GM23338 (cell line): Measurements from ENCODE around the gene HS3ST6. TPM values are rescaled to one million over a fixed set of nuclear protein-coding genes. Genes with fewer than 3 reads are reported as not detected.

Source experiments
- ATAC-seq: fragments of 200-7000 bp; cut with Tn5 transposase; 3 replicates; pipeline ENCODE4 v1.9.1; 2020
- DNase-seq: peaks from one replicate; pipeline ENCODE4 v3.0.0-alpha.2; 2015; ENCODE audit warnings: low spot score
- H2AFZ ChIP-seq: fragments of 200-600 bp; sonication (generic); 2 replicates; pipeline ENCODE4 v1.8.0; 2016; ENCODE audit warnings: antibody characterized with exemption, mild to moderate bottlenecking, moderate library complexity
- H3F3A ChIP-seq: fragments of 200-600 bp; sonication (generic); replicated peaks from 2 replicates; pipeline ENCODE4 v1.8.0; 2017; ENCODE audit warnings: antibody characterized with exemption, mixed run types, low read depth
- H3K27ac ChIP-seq: fragments of 200-600 bp; sonication (generic); 2 replicates; pipeline ENCODE4 v1.6.1; 2016; ENCODE audit warnings: low read depth
- H3K27me3 ChIP-seq: fragments of 200-600 bp; sonication (generic); 2 replicates; pipeline ENCODE4 v1.8.0; 2016; ENCODE audit warnings: mild to moderate bottlenecking, mixed run types, moderate library complexity; ENCODE audit not compliant: insufficient read depth
- H3K36me3 ChIP-seq: fragments of 200-600 bp; sonication (generic); 2 replicates; pipeline ENCODE4 v1.8.0; 2016; ENCODE audit warnings: mild to moderate bottlenecking; ENCODE audit not compliant: insufficient read depth
- H3K4me1 ChIP-seq: fragments of 200-600 bp; sonication (generic); 2 replicates; pipeline ENCODE4 v1.8.0; 2016; ENCODE audit warnings: mild to moderate bottlenecking, moderate library complexity; ENCODE audit not compliant: insufficient read depth
- H3K4me2 ChIP-seq: fragments of 200-600 bp; sonication (generic); 2 replicates; pipeline ENCODE4 v1.7.1; 2017; ENCODE audit warnings: mixed run types
- H3K4me3 ChIP-seq: fragments of 200-600 bp; sonication (generic); 2 replicates; pipeline ENCODE4 v1.6.1; 2016; ENCODE audit warnings: mixed run types
- H3K79me2 ChIP-seq: fragments of 200-600 bp; sonication (generic); replicated peaks from 2 replicates; pipeline ENCODE4 v1.8.0; 2017; ENCODE audit warnings: mild to moderate bottlenecking; ENCODE audit not compliant: insufficient read depth
- H3K9me2 ChIP-seq: fragments of 200-600 bp; sonication (generic); 2 replicates; pipeline ENCODE4 v1.8.0; 2017; ENCODE audit not compliant: insufficient read depth
- H4K20me1 ChIP-seq: fragments of 200-600 bp; sonication (generic); replicated peaks from 2 replicates; pipeline ENCODE4 v1.8.0; 2017; ENCODE audit warnings: mild to moderate bottlenecking; ENCODE audit not compliant: insufficient read depth
- H3K27ac Mint-ChIP-seq: 2 replicates; pipeline ENCODE4 v1.8.0; 2020; ENCODE audit warnings: inconsistent platforms, mild to moderate bottlenecking, moderate library complexity, mixed read lengths
- H3K27me3 Mint-ChIP-seq: 3 replicates; pipeline ENCODE4 v1.8.0; 2022; ENCODE audit warnings: low read depth, mild to moderate bottlenecking, moderate library complexity, mixed read lengths, inconsistent platforms; ENCODE audit not compliant: insufficient read depth, poor library complexity
- H3K36me3 Mint-ChIP-seq: 3 replicates; pipeline ENCODE4 v1.8.0; 2021; ENCODE audit warnings: low read depth, mild to moderate bottlenecking, inconsistent platforms, moderate library complexity, mixed read lengths
- H3K4me1 Mint-ChIP-seq: 3 replicates; pipeline ENCODE4 v1.8.0; 2020; ENCODE audit warnings: mild to moderate bottlenecking, inconsistent platforms, mixed read lengths
- H3K4me3 Mint-ChIP-seq: 3 replicates; pipeline ENCODE4 v1.8.0; 2021; ENCODE audit warnings: moderate library complexity, mild to moderate bottlenecking, inconsistent platforms, mixed read lengths
- H3K9me3 Mint-ChIP-seq: 3 replicates; pipeline ENCODE4 v1.8.0; 2020; ENCODE audit warnings: moderate library complexity, mild to moderate bottlenecking, inconsistent platforms, mixed read lengths
- CREB1 ChIP-seq: fragments of 250-450 bp; sonication (Bioruptor Pico); IDR thresholded peaks from 2 replicates; pipeline ENCODE4 v1.5.0; 2020; ENCODE audit warnings: low read depth, mild to moderate bottlenecking, moderate library complexity
- CTCF ChIP-seq, 2 experiments: fragments of 200-600 bp in 1 of 2; sonication (generic) in 1 of 2; conservative IDR thresholded peaks; 2 replicates each; pipeline versions ENCODE4 v1.5.1 to v1.6.1; 2016 to 2017; ENCODE audit warnings: antibody characterized with exemption in 2 of 2, low read depth in 2 of 2, mild to moderate bottlenecking in 2 of 2, moderate library complexity in 1 of 2
- ETS1 ChIP-seq: IDR thresholded peaks from 2 replicates; pipeline ENCODE4 v1.6.1; 2016; ENCODE audit warnings: antibody characterized with exemption
- EZH2 ChIP-seq: fragments of 200-600 bp; sonication (generic); IDR thresholded peaks from one replicate; pipeline ENCODE4 v1.8.0; 2017; ENCODE audit warnings: antibody characterized with exemption, mild to moderate bottlenecking, low read depth; ENCODE audit not compliant: unreplicated experiment
- EZH2phosphoT487 ChIP-seq: fragments of 200-600 bp; sonication (generic); IDR thresholded peaks from one replicate; pipeline ENCODE4 v1.8.1; 2018; ENCODE audit warnings: antibody characterized with exemption; ENCODE audit not compliant: unreplicated experiment
- JUNB ChIP-seq: IDR thresholded peaks from one replicate; pipeline ENCODE4 v1.6.1; 2016; ENCODE audit warnings: antibody characterized with exemption; ENCODE audit not compliant: unreplicated experiment
- NANOG ChIP-seq: IDR thresholded peaks from 2 replicates; pipeline ENCODE4 v1.6.1; 2016; ENCODE audit warnings: antibody characterized with exemption, borderline replicate concordance
- POLR2AphosphoS5 ChIP-seq: IDR thresholded peaks from 2 replicates; pipeline ENCODE4 v1.6.1; 2016; ENCODE audit warnings: antibody characterized with exemption, low read depth
- REST ChIP-seq: IDR thresholded peaks from one replicate; pipeline ENCODE4 v1.6.1; 2018; ENCODE audit warnings: antibody characterized with exemption; ENCODE audit not compliant: unreplicated experiment
- STAT1 ChIP-seq: IDR thresholded peaks from one replicate; pipeline ENCODE4 v1.6.1; 2016; ENCODE audit warnings: antibody characterized with exemption; ENCODE audit not compliant: unreplicated experiment
- ZNF114 ChIP-seq: fragments of 250-450 bp; sonication (Bioruptor Pico); IDR thresholded peaks from 2 replicates; pipeline ENCODE4 v1.5.0; 2020; ENCODE audit warnings: mild to moderate bottlenecking, moderate library complexity
- ZNF331 ChIP-seq: fragments of 250-450 bp; sonication (Bioruptor Pico); IDR thresholded peaks from 2 replicates; pipeline ENCODE4 v1.5.0; 2020; ENCODE audit warnings: low read depth, mild to moderate bottlenecking, moderate library complexity
- ZNF462 ChIP-seq: fragments of 250-450 bp; sonication (Bioruptor Pico); IDR thresholded peaks from 2 replicates; pipeline ENCODE4 v1.5.0; 2020; ENCODE audit warnings: mild to moderate bottlenecking, moderate library complexity
- polyA plus RNA-seq: library from polyadenylated mRNA; unstranded; fragments of >200 nt; fragmentation: Nextera tagmentation; extraction: Ambion mirVana; gene quantifications from 2 replicates; pipeline ENCODE4 v1.2.1, GENCODE V29; 2016
- total RNA-seq: library from RNA; depleted of rRNA; stranded (reverse); fragments of >200 nt; shearing (Covaris generic); gene quantifications from 2 replicates; pipeline ENCODE4 v1.2.3, GENCODE V29; 2014

Gene HS3ST6
- total and polyA plus RNA-seq, 2 experiments from 2014 or later = 0.21 TPM; not detected in 1

GRCh38 chr16:1924095-1924494 is 5.9 kb upstream of the HS3ST6 start:
- Mint-ChIP-seq H3K4me3 (no peak overlapping the region), H3K9me3 (no peaks in the 10 kb centered on the region)
- peaks cover 52% of the 10 kb centered on the region for H3K27me3 ChIP-seq

More at GRCh38 chr16:1924095-1924494, 5.9 kb upstream of the HS3ST6 start:
- ATAC-seq (no peak), DNase-seq (no peak)
- Histone ChIP-seq H3K79me2 (no peaks in the 10 kb centered on the region), H3K9me2 (no peaks in the 10 kb centered on the region), H3K4me2 (peak overlapping the region; percentile 76), H3K36me3 (no peaks in the 10 kb centered on the region), H2AFZ (peak overlapping the region; percentile 90), H3K27ac (no peak overlapping the region), H4K20me1 (no peaks in the 10 kb centered on the region), H3K4me1 (peaks cover 16% of the 10 kb centered on the region), H3F3A (0 out of 2 replicates have a peak, but pooled peaks cover 6% of the 10 kb centered on the region), H3K4me3 (peak overlapping the region; percentile 55)
- Mint-ChIP-seq H3K4me1 (peaks cover 15% of the 10 kb centered on the region), H3K27me3 (peaks cover 63% of the 10 kb centered on the region), H3K27ac (no peak overlapping the region), H3K36me3 (no peaks in the 10 kb centered on the region; the same call in 2 of the 3 replicates)
- TF ChIP-seq STAT1 (no peak), REST (no peak), CTCF (conservative IDR thresholded peaks at IDR 0.05; ENCODE audit: low read depth in 2 of 2) (no peak), ZNF331 (CRISPR knock-in tag) (no peak), ETS1 (no peak), CREB1 (CRISPR knock-in tag) (no peak), NANOG (no peak), EZH2phosphoT487 (no peak), JUNB (no peak), EZH2 (no peak), POLR2AphosphoS5 (no peak), ZNF114 (CRISPR knock-in tag) (no peak), ZNF462 (CRISPR knock-in tag) (no peak)
